ENCODE data around the gene ANKRD13A. TPM values are rescaled to one million over a fixed set of nuclear protein-coding genes. Genes with fewer than 3 reads are reported as not detected.

The ANKRD13A gene
- total and polyA plus RNA-seq, 2 donors from 2014 or later = 23.2 to 68.0 TPM

DNA sequence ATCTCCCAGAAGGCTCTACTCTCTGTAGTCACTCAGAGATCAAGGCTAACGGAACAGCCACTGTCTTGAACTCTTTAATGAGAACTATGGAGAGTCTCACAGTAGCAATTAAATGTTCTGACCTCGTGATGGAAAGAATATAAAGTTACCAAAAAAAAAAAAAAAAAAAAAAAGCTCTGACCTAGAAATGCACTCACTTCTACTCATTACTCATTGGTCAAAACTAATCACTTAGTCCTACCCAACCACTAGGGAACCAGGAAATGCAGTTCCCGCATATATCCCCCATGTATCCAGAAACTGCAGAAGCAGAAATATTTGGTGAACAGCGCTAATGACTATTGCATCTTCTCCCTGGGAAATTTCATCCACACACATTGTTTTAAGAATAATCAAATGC, 78.6 kb downstream of the ANKRD13A start:
- Histone ChIP-seq H3K9ac (ENCODE audit: low read length in 3 of 3) (no peak overlapping the region), H3K4me3 (ENCODE audit: low read length in 3 of 3) (no peak overlapping the region), H3K27ac (ENCODE audit: low read depth in 2 of 2, low read length in 2 of 2) (no peak overlapping the region), H3K27me3 (ENCODE audit: control insufficient read depth, insufficient read depth, low read length) (no peaks in the 10 kb centered on the region), H3K4me1 (ENCODE audit: control insufficient read depth in 2 of 3, insufficient read depth in 2 of 3, low read depth in 1 of 3, low read length in 3 of 3) (no peaks in the 10 kb centered on the region), H3K9me3 (ENCODE audit: control insufficient read depth in 2 of 3, insufficient read depth in 1 of 3, low read length in 3 of 3) (no peaks in the 10 kb centered on the region), H3K36me3 (ENCODE audit: control insufficient read depth in 2 of 3, insufficient read depth in 3 of 3, low read length in 3 of 3) (no peaks in the 10 kb centered on the region)
- intact Hi-C loops (cut with DNase I) = no loop called here
- DNase-seq = no peak
- TF ChIP-seq, protein P1, sequence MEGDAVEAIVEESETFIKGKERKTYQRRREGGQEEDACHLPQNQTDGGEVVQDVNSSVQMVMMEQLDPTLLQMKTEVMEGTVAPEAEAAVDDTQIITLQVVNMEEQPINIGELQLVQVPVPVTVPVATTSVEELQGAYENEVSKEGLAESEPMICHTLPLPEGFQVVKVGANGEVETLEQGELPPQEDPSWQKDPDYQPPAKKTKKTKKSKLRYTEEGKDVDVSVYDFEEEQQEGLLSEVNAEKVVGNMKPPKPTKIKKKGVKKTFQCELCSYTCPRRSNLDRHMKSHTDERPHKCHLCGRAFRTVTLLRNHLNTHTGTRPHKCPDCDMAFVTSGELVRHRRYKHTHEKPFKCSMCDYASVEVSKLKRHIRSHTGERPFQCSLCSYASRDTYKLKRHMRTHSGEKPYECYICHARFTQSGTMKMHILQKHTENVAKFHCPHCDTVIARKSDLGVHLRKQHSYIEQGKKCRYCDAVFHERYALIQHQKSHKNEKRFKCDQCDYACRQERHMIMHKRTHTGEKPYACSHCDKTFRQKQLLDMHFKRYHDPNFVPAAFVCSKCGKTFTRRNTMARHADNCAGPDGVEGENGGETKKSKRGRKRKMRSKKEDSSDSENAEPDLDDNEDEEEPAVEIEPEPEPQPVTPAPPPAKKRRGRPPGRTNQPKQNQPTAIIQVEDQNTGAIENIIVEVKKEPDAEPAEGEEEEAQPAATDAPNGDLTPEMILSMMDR (IDR thresholded peaks at IDR 0.05; ENCODE audit: borderline replicate concordance, extremely low read depth, insufficient read depth) = no peak
- no peak for FAIRE-seq

DNA sequence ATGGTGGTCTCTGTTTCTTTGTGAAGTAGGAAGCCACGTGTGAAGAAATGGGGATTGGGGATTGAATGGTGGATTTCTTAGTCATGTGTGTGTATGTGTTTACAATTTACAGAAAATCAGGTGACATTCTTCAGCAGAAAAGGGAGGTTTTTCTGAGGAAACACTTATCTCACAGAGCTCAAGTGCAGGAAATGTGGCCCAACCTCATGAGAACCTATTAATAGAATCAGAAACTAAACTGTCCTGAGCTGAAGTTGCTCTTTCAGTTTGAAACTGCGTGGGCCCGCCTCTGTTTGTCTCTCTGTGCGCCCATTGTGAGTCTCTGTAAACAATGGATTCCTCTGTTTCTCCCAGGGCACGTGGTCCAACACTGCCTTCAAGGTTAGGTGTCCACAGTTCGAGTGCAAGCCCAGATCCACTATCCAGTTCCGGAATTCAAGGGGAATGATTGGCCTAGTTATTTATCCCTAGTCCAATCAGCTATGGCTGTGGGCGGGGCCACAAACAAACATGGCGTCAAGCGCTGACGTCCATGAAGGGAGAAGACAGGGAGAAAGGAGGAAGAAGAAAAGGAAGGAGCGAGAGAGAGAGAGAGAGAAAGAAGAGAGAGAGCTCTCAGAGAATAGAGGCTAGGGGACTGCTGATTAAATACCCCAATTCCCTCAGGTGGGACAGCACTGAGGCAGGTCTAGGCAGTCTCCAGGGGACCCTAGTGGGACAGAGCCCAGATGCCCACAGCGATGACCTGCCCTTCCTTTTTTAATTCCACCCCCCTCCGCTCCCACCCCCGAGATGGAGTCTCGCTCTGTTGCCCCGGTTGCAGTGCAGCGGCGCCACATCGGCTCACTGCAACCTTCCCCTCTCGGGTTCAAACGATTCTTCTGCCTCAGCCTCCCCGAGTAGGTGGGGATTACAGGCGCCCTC, 80.5 kb downstream of the ANKRD13A start:
- H3K9me3 ChIP-seq (ENCODE audit: control insufficient read depth in 2 of 3, insufficient read depth in 1 of 3, low read length in 3 of 3) = no peaks in the 10 kb centered on the region
- no peaks in the 10 kb centered on the region for H3K36me3 ChIP-seq (ENCODE audit: control insufficient read depth in 2 of 3, insufficient read depth in 3 of 3, low read length in 3 of 3)
- intact Hi-C loops (cut with DNase I) = no loop called here
- H3K27ac ChIP-seq (ENCODE audit: low read depth in 2 of 2, low read length in 2 of 2) = peak overlapping the region; percentile 34 to 51
- FAIRE-seq (no peak), DNase-seq (peak in 2 of 5 donors; percentile 23 to 77)
- TF ChIP-seq, protein P1 (IDR thresholded peaks at IDR 0.05; ENCODE audit: borderline replicate concordance, extremely low read depth, insufficient read depth) = no peak
- no peaks in the 10 kb centered on the region for H3K4me1 ChIP-seq (ENCODE audit: control insufficient read depth in 2 of 3, insufficient read depth in 2 of 3, low read depth in 1 of 3, low read length in 3 of 3)
- H3K9ac ChIP-seq (ENCODE audit: low read length in 3 of 3) = no peak overlapping the region
- H3K4me3 ChIP-seq (ENCODE audit: low read length in 3 of 3) = no peak overlapping the region
- no peaks in the 10 kb centered on the region for H3K27me3 ChIP-seq (ENCODE audit: control insufficient read depth, insufficient read depth, low read length)

DNA sequence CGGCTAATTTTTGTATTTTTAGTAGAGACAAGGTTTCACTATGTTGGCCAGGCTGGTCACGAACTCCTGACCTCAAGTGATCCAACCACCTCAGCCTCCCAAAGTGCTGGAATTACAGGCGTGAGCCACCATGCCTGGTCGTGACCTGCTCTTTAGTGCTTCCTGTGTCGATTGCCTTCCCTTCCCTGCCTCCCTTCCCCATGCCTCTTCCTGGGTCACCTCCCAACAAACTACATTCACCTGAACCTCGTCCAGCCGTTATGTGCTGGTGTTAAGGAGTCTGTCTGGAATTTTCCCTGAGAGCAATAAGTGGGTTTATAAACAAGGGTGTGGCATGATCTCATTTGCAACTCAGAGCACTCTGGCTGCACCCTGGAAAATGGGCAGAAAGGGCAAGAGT, 81.2 kb downstream of the ANKRD13A start:
- Histone ChIP-seq H3K4me1 (ENCODE audit: control insufficient read depth in 2 of 3, insufficient read depth in 2 of 3, low read depth in 1 of 3, low read length in 3 of 3) (no peaks in the 10 kb centered on the region), H3K4me3 (ENCODE audit: low read length in 3 of 3) (no peak overlapping the region), H3K36me3 (ENCODE audit: control insufficient read depth in 2 of 3, insufficient read depth in 3 of 3, low read length in 3 of 3) (no peaks in the 10 kb centered on the region), H3K9ac (ENCODE audit: low read length in 3 of 3) (no peak overlapping the region), H3K27me3 (ENCODE audit: control insufficient read depth, insufficient read depth, low read length) (no peaks in the 10 kb centered on the region), H3K27ac (ENCODE audit: low read depth in 2 of 2, low read length in 2 of 2) (no peak overlapping the region), H3K9me3 (ENCODE audit: control insufficient read depth in 2 of 3, insufficient read depth in 1 of 3, low read length in 3 of 3) (no peaks in the 10 kb centered on the region)
- intact Hi-C loops (cut with DNase I) = no loop called here
- no peak for DNase-seq
- no peak for FAIRE-seq
- TF ChIP-seq, protein P1 (IDR thresholded peaks at IDR 0.05; ENCODE audit: borderline replicate concordance, extremely low read depth, insufficient read depth) = no peak
